ENCODE data around the gene CCNL2.
A peak's percentile ranks its signal among the peaks of the same experiment; 100 is the strongest.
"Not testable (repeated sequence)": the region's sequence is repeated elsewhere in the genome, so short reads cannot be mapped to it uniquely, and the experiment has no call there.

CCNL2 gene

GRCh38 chr1:1399187-1399871 is at the start of gene CCNL2:
TSS of gene CCNL2 (minus strand) at chr1:1399335. CDS start at chr1:1399306, 29 bp downstream.
- peak; percentile 97 to 99 for DNase-seq (ENCODE audit: low read depth in 1 of 2, low spot score in 1 of 2)

DNA sequence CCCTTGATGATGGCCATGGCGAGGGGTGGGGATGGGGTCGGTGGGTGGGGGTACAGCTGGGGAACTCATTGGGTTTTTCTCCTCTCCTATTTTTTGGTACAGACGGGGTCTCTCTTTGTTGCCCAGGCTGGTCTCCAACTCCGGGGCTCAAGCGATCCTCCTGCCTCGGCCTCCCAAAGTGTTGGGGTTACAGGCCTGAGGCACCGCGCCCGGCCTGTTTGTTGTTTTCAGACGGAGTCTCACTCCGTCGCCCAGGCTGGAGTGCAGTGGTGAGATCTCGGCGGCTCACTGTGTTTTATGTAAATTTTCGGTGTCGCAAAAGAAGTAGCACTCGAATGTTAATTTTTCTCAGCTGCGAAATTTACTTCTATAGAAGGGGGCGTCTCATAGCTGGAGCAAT is 47.5 kb upstream of the CCNL2 start:
- DNase-seq (ENCODE audit: low read depth in 1 of 2, low spot score in 1 of 2), result not testable (repeated sequence)

- no peak for DNase-seq (ENCODE audit: low read depth in 1 of 2, low spot score in 1 of 2)
Observed at GRCh38 chr1:1442069-1442770, 43.1 kb upstream of the CCNL2 start.

GRCh38 chr1:1441002-1441888 is 42.1 kb upstream of the CCNL2 start:
- DNase-seq (ENCODE audit: low read depth in 1 of 2, low spot score in 1 of 2), result peak; percentile 43 to 46

DNA sequence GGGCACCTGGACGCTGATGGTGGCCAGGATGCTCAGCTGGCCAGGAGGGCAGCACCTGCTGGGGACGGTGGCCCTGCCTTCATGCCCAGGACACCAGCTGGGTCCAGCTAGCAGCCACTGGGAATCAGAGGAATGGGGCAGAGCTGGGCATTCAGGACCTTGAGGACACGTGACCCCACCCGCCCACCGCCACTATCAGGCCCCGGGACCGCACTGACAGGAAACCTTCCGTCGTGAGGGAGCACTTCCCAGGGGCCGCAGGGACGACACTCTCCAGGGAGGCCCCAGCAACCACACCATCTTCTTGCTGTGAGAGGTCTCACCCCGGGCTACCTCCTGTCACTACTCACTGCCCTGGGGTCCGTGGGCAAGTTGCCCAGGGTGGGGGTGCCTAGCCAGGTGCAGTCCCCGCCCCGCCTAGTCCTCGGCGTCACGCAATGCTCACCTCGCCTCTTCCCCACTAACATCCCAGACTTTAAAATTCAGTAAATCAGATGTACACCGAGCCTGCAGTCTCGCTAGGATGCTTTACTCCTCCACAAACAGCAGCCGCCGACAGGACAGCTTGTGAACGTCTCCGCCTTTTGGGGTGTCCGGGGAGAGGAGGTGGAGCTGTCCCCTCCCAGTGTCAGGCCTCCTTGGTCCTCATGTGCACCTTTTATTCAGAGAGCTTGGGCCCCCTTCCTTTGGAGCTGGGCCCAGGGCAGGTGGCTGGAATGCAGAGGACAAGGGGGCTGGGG is 41.3 kb upstream of the CCNL2 start:
- no peak for DNase-seq (ENCODE audit: low read depth in 1 of 2, low spot score in 1 of 2)

- DNase-seq (ENCODE audit: low read depth in 1 of 2, low spot score in 1 of 2), result no peak
Observed at GRCh38 chr1:1439546-1440261, 40.6 kb upstream of the CCNL2 start.

- no peak for DNase-seq (ENCODE audit: low read depth in 1 of 2, low spot score in 1 of 2)
Observed at GRCh38 chr1:1438531-1439381, 39.6 kb upstream of the CCNL2 start.

GRCh38 chr1:1437904-1438376 is 38.8 kb upstream of the CCNL2 start:
- no peak for DNase-seq (ENCODE audit: low read depth in 1 of 2, low spot score in 1 of 2)

GRCh38 chr1:1437033-1437903 is 38.1 kb upstream of the CCNL2 start:
- no peak for DNase-seq (ENCODE audit: low read depth in 1 of 2, low spot score in 1 of 2)

GRCh38 chr1:1436630-1437032 is 37.5 kb upstream of the CCNL2 start:
- DNase-seq (ENCODE audit: low read depth in 1 of 2, low spot score in 1 of 2), result no peak

- DNase-seq (ENCODE audit: low read depth in 1 of 2, low spot score in 1 of 2), result no peak
Observed at GRCh38 chr1:1435911-1436629, 36.9 kb upstream of the CCNL2 start.

- peak in 1 of 2 donors; percentile 29 for DNase-seq (ENCODE audit: low read depth in 1 of 2, low spot score in 1 of 2)
Observed at GRCh38 chr1:1435106-1435903, 36.2 kb upstream of the CCNL2 start, which contains the start of gene VWA1. TSS of gene VWA1 (plus strand) at chr1:1435690. CDS start at chr1:1435749, 59 bp downstream.

DNA sequence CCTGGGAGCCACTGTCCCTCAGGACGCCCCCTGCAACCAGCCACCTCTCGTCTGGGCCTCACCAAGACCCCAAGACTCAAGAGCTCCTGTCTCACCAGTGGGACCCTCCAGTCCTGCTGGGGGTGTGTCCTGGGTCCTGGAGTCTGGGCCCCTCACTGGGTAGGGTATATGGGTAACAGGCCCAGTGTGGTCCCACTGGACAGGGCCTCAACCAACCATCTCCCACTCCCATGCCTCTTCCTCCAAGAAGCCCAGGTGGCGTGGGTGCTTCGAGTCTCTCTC is 35.6 kb upstream of the CCNL2 start:
- no peak for DNase-seq (ENCODE audit: low read depth in 1 of 2, low spot score in 1 of 2)

- no peak for DNase-seq (ENCODE audit: low read depth in 1 of 2, low spot score in 1 of 2)
Observed at GRCh38 chr1:1434131-1434823, 35.1 kb upstream of the CCNL2 start.

DNA sequence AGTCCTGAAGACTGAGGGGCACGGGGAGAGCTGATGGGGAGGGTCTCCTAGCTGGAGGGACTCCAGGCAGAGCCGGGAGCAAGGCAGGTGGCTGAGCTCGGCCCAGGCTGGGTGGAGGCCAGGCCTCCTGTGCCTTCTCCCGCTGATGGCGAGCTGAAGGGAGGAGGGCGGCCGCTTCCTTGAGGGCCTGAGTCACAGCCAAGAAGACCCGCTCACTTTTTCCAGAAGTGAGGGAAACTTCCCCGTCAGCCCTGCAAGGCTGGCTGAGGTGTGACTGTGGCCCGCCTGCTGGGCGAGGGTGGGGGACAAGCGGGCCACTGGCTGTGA is 34.6 kb upstream of the CCNL2 start:
- DNase-seq (ENCODE audit: low read depth in 1 of 2, low spot score in 1 of 2), result peak in 1 of 2 donors; percentile 61

GRCh38 chr1:1432951-1433803 is 34.0 kb upstream of the CCNL2 start:
- DNase-seq (ENCODE audit: low read depth in 1 of 2, low spot score in 1 of 2), result no peak

Data from activated CD4-positive, alpha-beta T cell treated with anti-CD3 and anti-CD28 coated beads, Interleukin-2, amount 50 U/mL, for 24 hours (primary cell).